RWPE2 (cell line): ENCODE results near the gene PAK1.

Source experiments
- ATAC-seq: fragments of 200-7000 bp; cut with Tn5 transposase; 3 replicates; pipeline ENCODE4 v1.9.1; 2021; ENCODE audit warnings: low read depth
- DNase-seq: peaks from one replicate; pipeline ENCODE4 v3.0.0-alpha.2; 2020; ENCODE audit warnings: low spot score
- H3K27ac ChIP-seq: fragments of 450-650 bp; 2 replicates; pipeline ENCODE4 v1.5.1; 2017; ENCODE audit warnings: mild to moderate bottlenecking; ENCODE audit not compliant: poor library complexity, severe bottlenecking
- H3K27me3 ChIP-seq: fragments of 250-450 bp; sonication (Bioruptor Pico); 2 replicates; pipeline ENCODE4 v1.5.1; 2021; ENCODE audit warnings: mild to moderate bottlenecking, moderate library complexity; ENCODE audit not compliant: insufficient read depth, poor library complexity, severe bottlenecking
- H3K36me3 ChIP-seq: fragments of 250-450 bp; sonication (Bioruptor Pico); 2 replicates; pipeline ENCODE4 v1.5.1; 2020; ENCODE audit warnings: low read depth, mild to moderate bottlenecking, moderate library complexity
- H3K4me1 ChIP-seq: fragments of 250-450 bp; sonication (Bioruptor Pico); 2 replicates; pipeline ENCODE4 v1.5.1; 2021; ENCODE audit warnings: mild to moderate bottlenecking, moderate library complexity; ENCODE audit not compliant: insufficient read depth, poor library complexity, severe bottlenecking
- H3K4me3 ChIP-seq: fragments of 250-450 bp; sonication (Bioruptor Pico); 2 replicates; pipeline ENCODE4 v1.5.1; 2021; ENCODE audit warnings: mild to moderate bottlenecking, moderate library complexity; ENCODE audit not compliant: severe bottlenecking
- H3K9me3 ChIP-seq: fragments of 250-450 bp; sonication (Bioruptor Pico); 2 replicates; pipeline ENCODE4 v1.5.1; 2021; ENCODE audit warnings: mild to moderate bottlenecking, moderate library complexity; ENCODE audit not compliant: severe bottlenecking
- CTCF ChIP-seq: fragments of 450-650 bp; IDR thresholded peaks from one replicate; pipeline ENCODE4 v1.5.1; 2017; ENCODE audit warnings: mild to moderate bottlenecking, moderate library complexity; ENCODE audit not compliant: poor library complexity, severe bottlenecking

PAK1 gene

GRCh38 chr11:77310721-77311120 is 163.2 kb downstream of the PAK1 start:
- Histone ChIP-seq H3K4me3 (no peak overlapping the region), H3K27me3 (no peaks in the 10 kb centered on the region), H3K9me3 (no peaks in the 10 kb centered on the region), H3K4me1 (no peaks in the 10 kb centered on the region), H3K27ac (no peak overlapping the region), H3K36me3 (no peaks in the 10 kb centered on the region)
- DNase-seq: no peak
- no peak for TF ChIP-seq CTCF
- ATAC-seq: no peak

- H3K4me3 ChIP-seq: no peak overlapping the region
- no peak for ATAC-seq
- TF ChIP-seq CTCF: no peak
- H3K4me1 ChIP-seq: no peaks in the 10 kb centered on the region
- no peaks in the 10 kb centered on the region for H3K36me3 ChIP-seq
- H3K27me3 ChIP-seq: no peaks in the 10 kb centered on the region
- no peaks in the 10 kb centered on the region for H3K9me3 ChIP-seq
- DNase-seq: no peak
- no peak overlapping the region for H3K27ac ChIP-seq
Observed at GRCh38 chr11:77309401-77310085, 164.4 kb downstream of the PAK1 start.

GRCh38 chr11:77308838-77309237 is 165.1 kb downstream of the PAK1 start:
- H3K9me3 ChIP-seq: no peaks in the 10 kb centered on the region
- DNase-seq: no peak

GRCh38 chr11:77303328-77303727 is 170.6 kb downstream of the PAK1 start:
- ATAC-seq (no peak), DNase-seq (no peak)
- H3K9me3 ChIP-seq: peaks cover 6% of the 10 kb centered on the region
- no peaks in the 10 kb centered on the region for H3K36me3 ChIP-seq
- TF ChIP-seq CTCF: no peak
- no peak overlapping the region for H3K27ac ChIP-seq
- peaks cover 23% of the 10 kb centered on the region for H3K4me1 ChIP-seq
- no peaks in the 10 kb centered on the region for H3K27me3 ChIP-seq
- H3K4me3 ChIP-seq: no peak overlapping the region

More at GRCh38 chr11:77308838-77309237, 165.1 kb downstream of the PAK1 start:
- H3K4me3 ChIP-seq: no peak overlapping the region
- ATAC-seq: no peak
- H3K36me3 ChIP-seq: no peaks in the 10 kb centered on the region
- no peak for TF ChIP-seq CTCF
- no peaks in the 10 kb centered on the region for H3K27me3 ChIP-seq
- no peak overlapping the region for H3K27ac ChIP-seq
- H3K4me1 ChIP-seq: no peaks in the 10 kb centered on the region

GRCh38 chr11:77302752-77303151 is 171.1 kb downstream of the PAK1 start:
- no peak for DNase-seq
- Histone ChIP-seq H3K9me3 (peaks cover 6% of the 10 kb centered on the region), H3K36me3 (no peaks in the 10 kb centered on the region), H3K4me3 (no peak overlapping the region), H3K27ac (no peak overlapping the region), H3K4me1 (peaks cover 23% of the 10 kb centered on the region), H3K27me3 (no peaks in the 10 kb centered on the region)
- TF ChIP-seq CTCF: no peak
- no peak for ATAC-seq
